ENCODE measurements around the gene ZDHHC23. TPM values are rescaled to one million over a fixed set of nuclear protein-coding genes. Genes with fewer than 3 reads are reported as not detected.

ZDHHC23 gene
- total RNA-seq, 4 donors from 2014 or later = 0.92 to 3.5 (median 2.3) TPM

GRCh38 chr3:114005481-114005880 lies 57.7 kb downstream of the ZDHHC23 start:
- no peaks in the 10 kb centered on the region for H3K4me1 ChIP-seq
- no peak overlapping the region for H3K27ac ChIP-seq
- H3K9me3 ChIP-seq = no peaks in the 10 kb centered on the region
- TF ChIP-seq POLR2A (IDR thresholded peaks at IDR 0.05) = no peak
- no peak overlapping the region for H3K4me3 ChIP-seq
- no peak for DNase-seq
- ATAC-seq = no peak
- no peaks in the 10 kb centered on the region for H3K27me3 ChIP-seq
- in situ Hi-C loops (cut with MboI; ENCODE audit: low sequenced_read_pairs in 4 of 4) = no loop called here
- peaks cover 0 to 8% of the 10 kb centered on the region in 2 donors for H3K36me3 ChIP-seq
- intact Hi-C loops (cut with DNase I; ENCODE audit: low total_unique reads) = no loop called here

- DNase-seq (no peak), ATAC-seq (no peak)
- intact Hi-C loops (cut with DNase I; ENCODE audit: low total_unique reads) = no loop called here
- no peaks in the 10 kb centered on the region for H3K36me3 ChIP-seq
- no peaks in the 10 kb centered on the region for H3K27me3 ChIP-seq
- no peak overlapping the region for H3K4me3 ChIP-seq
- TF ChIP-seq, protein P1, sequence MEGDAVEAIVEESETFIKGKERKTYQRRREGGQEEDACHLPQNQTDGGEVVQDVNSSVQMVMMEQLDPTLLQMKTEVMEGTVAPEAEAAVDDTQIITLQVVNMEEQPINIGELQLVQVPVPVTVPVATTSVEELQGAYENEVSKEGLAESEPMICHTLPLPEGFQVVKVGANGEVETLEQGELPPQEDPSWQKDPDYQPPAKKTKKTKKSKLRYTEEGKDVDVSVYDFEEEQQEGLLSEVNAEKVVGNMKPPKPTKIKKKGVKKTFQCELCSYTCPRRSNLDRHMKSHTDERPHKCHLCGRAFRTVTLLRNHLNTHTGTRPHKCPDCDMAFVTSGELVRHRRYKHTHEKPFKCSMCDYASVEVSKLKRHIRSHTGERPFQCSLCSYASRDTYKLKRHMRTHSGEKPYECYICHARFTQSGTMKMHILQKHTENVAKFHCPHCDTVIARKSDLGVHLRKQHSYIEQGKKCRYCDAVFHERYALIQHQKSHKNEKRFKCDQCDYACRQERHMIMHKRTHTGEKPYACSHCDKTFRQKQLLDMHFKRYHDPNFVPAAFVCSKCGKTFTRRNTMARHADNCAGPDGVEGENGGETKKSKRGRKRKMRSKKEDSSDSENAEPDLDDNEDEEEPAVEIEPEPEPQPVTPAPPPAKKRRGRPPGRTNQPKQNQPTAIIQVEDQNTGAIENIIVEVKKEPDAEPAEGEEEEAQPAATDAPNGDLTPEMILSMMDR (IDR thresholded peaks at IDR 0.05 in 4 of 5, conservative IDR thresholded peaks at IDR 0.05 in 1 of 5) = no peak
- no peak for TF ChIP-seq POLR2A (IDR thresholded peaks at IDR 0.05)
- H3K9me3 ChIP-seq = no peaks in the 10 kb centered on the region
- no peaks in the 10 kb centered on the region for H3K4me1 ChIP-seq
- in situ Hi-C loops (cut with MboI; ENCODE audit: low sequenced_read_pairs in 4 of 4) = no loop called here
- H3K27ac ChIP-seq = no peak overlapping the region
These were observed 63.4 kb downstream of the ZDHHC23 start for GRCh38 chr3:114011059-114011797.

Other genes with a start within 250 kb of the ZDHHC23 start
- 100 to 1,000 TPM; 248 to 440 (median 331) TPM for gene NAA50, start 201.8 kb upstream of the ZDHHC23 start, total RNA-seq
- 10 to 100 TPM; 11.3 to 21.3 (median 15.0) TPM for gene ATP6V1A, start 201.0 kb upstream of the ZDHHC23 start, total RNA-seq
- gene GRAMD1C, start 109.2 kb upstream of the ZDHHC23 start, total RNA-seq = under 1 TPM in 2 of 4 donors, not detected in 2; 0.29 to 0.95 TPM
- gene CCDC191, start 108.5 kb downstream of the ZDHHC23 start, total RNA-seq = under 1 TPM; 0.29 to 0.82 (median 0.42) TPM
- gene QTRT2, start 108.7 kb downstream of the ZDHHC23 start, total RNA-seq = 1 to 10 TPM; 3.3 to 7.1 (median 6.9) TPM
- gene DRD3, start 231.0 kb downstream of the ZDHHC23 start, total RNA-seq = not detected

All from gastrocnemius medialis (tissue), 4 donors.